Body of pancreas (tissue), 4 donors: ENCODE measurements around the gene RPS4Y1. TPM values are rescaled to one million over a fixed set of nuclear protein-coding genes. Genes with fewer than 3 reads are reported as not detected.
"Not testable (repeated sequence)": the region's sequence is repeated elsewhere in the genome, so short reads cannot be mapped to it uniquely, and the experiment has no call there.

Source experiments
- ATAC-seq: fragments of 150-250 bp; one replicate; pipeline ENCODE4 v1.9.1; 2016
- DNase-seq, 4 donors: peaks; one replicate each; pipeline ENCODE4 v3.0.0-alpha.2; 2019
- H3K27ac ChIP-seq, 4 donors: fragments of 200-600 bp; sonication (generic); 1 replicate in 3 of 4; 2 replicates in 1 of 4; pipeline versions ENCODE4 v1.5.1 to v1.6.1; 2016 to 2019; ENCODE audit warnings: mild to moderate bottlenecking in 1 of 4, mixed read lengths in 1 of 4, moderate library complexity in 1 of 4
- H3K27me3 ChIP-seq, 2 donors: fragments of 200-600 bp; sonication (generic); one replicate each; pipeline ENCODE4 v1.6.0; 2016; ENCODE audit warnings: mild to moderate bottlenecking in 1 of 2
- H3K36me3 ChIP-seq, 2 donors: fragments of 200-600 bp; sonication (generic); replicated peaks in 1 of 2; 2 replicates each; pipeline ENCODE4 v1.5.1; 2016; ENCODE audit warnings: low read depth in 2 of 2; ENCODE audit not compliant: insufficient read depth in 1 of 2
- H3K4me1 ChIP-seq: fragments of 200-600 bp; sonication (generic); one replicate; pipeline ENCODE4 v1.6.0; 2016
- H3K4me3 ChIP-seq, 2 donors: fragments of 200-600 bp; sonication (generic); 1 replicate in 1 of 2; 2 replicates in 1 of 2; pipeline ENCODE4 v1.5.1; 2016 to 2019
- H3K9me3 ChIP-seq, 3 donors: fragments of 200-600 bp; sonication (generic); 1 replicate in 2 of 3; 2 replicates in 1 of 3; pipeline ENCODE4 v1.5.1; 2016
- POLR2A ChIP-seq, 3 donors: fragments of 450-650 bp; IDR thresholded peaks; one replicate each; pipeline ENCODE4 v1.6.1; 2016; ENCODE audit warnings: antibody characterized with exemption in 3 of 3, mild to moderate bottlenecking in 2 of 3
- WGBS, 2 donors: methylation state at CpG; one replicate each; pipeline ENCODE4 v1.1.5; 2017; 5-methylcytosine and 5-hydroxymethylcytosine counted together
- intact Hi-C: fragments of 100-400 bp; cut with DNase I; formaldehyde crosslinking; loops from one replicate; pipeline ENCODE4 v1.15.1; 2023
- total RNA-seq, 2 donors: library from RNA; depleted of rRNA; stranded (reverse); fragments of >200 nt; gene quantifications; one replicate each; pipeline ENCODE4 v1.1.0, GENCODE V29; 2016
- TF ChIP-seq, protein P1 (sequence below), 7 experiments: fragments of 450-650 bp in 4 of 7; fragments of 200-600 bp in 3 of 7; sonication (generic) in 3 of 7; IDR thresholded peaks; one replicate each; pipeline ENCODE4 v1.5.1; 2016 to 2019; ENCODE audit warnings: antibody characterized with exemption in 7 of 7

The RPS4Y1 gene
- not detected for total RNA-seq

DNA sequence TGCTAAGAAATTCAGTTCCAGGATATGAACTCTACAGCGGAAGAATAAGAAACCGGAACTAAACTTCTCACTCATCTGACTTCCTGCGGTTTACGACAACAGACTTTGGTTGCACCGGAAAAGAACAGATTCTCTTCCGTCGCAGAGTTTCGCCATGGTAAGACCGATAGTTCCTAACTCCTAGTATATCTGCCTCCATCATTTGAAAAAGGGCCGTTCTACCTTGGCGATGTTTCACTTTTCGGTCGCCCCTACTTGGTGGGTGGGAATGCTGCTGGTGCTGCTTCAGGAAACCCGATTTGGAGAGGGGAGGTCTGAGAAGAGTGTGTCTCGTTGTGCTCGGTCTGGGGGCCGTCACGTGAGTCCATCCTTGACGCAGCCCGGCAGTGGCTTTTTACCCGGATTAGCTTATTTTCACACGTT, at the start of gene RPS4Y1:
Gene RPS4Y1, plus strand, starts transcription at position 132 of the 423 bp plus-strand sequence. Its CDS starts 23 bp downstream, at position 155.
- DNase-seq: peak in 2 of 4 donors; percentile 36 to 51
- Histone ChIP-seq H3K27me3 (no peaks in the 10 kb centered on the region), H3K9me3 (no peaks in the 10 kb centered on the region), H3K4me3 (peak within 1 kb of the TSS in 1 of 2 donors; percentile 52), H3K36me3 (no peaks in the 10 kb centered on the region), H3K4me1 (peaks cover 12% of the 10 kb centered on the region), H3K27ac (peak within 1 kb of the TSS in 2 of 4 donors; percentile 57 to 65)
- 0 to 1% methylated on average over 4 to 22 of the region's 22 CpGs for WGBS, 2 donors
- peak; percentile 90 for ATAC-seq
- TF ChIP-seq, protein P1, sequence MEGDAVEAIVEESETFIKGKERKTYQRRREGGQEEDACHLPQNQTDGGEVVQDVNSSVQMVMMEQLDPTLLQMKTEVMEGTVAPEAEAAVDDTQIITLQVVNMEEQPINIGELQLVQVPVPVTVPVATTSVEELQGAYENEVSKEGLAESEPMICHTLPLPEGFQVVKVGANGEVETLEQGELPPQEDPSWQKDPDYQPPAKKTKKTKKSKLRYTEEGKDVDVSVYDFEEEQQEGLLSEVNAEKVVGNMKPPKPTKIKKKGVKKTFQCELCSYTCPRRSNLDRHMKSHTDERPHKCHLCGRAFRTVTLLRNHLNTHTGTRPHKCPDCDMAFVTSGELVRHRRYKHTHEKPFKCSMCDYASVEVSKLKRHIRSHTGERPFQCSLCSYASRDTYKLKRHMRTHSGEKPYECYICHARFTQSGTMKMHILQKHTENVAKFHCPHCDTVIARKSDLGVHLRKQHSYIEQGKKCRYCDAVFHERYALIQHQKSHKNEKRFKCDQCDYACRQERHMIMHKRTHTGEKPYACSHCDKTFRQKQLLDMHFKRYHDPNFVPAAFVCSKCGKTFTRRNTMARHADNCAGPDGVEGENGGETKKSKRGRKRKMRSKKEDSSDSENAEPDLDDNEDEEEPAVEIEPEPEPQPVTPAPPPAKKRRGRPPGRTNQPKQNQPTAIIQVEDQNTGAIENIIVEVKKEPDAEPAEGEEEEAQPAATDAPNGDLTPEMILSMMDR (IDR thresholded peaks at IDR 0.05): no peak
- no peak for TF ChIP-seq POLR2A (IDR thresholded peaks at IDR 0.05)
- intact Hi-C loops: no loop called here

DNA sequence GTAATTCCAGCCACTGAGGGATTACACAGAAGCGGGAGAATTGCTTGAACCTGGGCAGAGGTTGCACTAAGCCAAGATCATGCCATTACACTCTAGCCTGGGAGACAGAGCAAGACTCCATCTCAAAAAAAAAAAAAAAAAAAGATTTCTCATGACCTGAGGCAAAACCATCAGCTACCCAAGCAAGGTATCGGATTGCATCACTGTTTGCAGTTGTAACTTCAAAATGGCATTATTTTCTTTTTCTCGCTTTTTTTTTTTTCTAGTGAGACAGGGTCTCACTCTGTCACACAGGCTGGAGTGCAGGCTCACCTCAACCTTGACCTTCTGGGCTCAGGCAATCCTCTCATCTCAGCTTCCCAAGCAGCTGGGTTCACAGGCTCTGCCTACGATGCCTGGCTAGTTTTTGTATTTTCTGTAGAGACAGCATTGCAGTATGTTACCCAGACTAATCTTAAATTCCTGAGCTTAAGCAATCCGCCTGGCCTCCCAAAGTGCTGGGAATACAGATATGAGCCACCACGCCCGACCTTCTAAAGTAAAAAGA, 44.4 kb upstream of the RPS4Y1 start:
- ATAC-seq (no peak), DNase-seq (no peak)
- Histone ChIP-seq H3K9me3 (no peaks in the 10 kb centered on the region), H3K36me3 (no peaks in the 10 kb centered on the region), H3K27ac (no peak overlapping the region), H3K4me1 (no peaks in the 10 kb centered on the region), H3K4me3 (no peak overlapping the region), H3K27me3 (no peaks in the 10 kb centered on the region)
- TF ChIP-seq, protein P1 (IDR thresholded peaks at IDR 0.05): no peak
- TF ChIP-seq POLR2A (IDR thresholded peaks at IDR 0.05): no peak
- intact Hi-C loops: no loop called here
- 66 to 71% methylated on average over 7 of the region's 7 CpGs for WGBS, 2 donors

DNA sequence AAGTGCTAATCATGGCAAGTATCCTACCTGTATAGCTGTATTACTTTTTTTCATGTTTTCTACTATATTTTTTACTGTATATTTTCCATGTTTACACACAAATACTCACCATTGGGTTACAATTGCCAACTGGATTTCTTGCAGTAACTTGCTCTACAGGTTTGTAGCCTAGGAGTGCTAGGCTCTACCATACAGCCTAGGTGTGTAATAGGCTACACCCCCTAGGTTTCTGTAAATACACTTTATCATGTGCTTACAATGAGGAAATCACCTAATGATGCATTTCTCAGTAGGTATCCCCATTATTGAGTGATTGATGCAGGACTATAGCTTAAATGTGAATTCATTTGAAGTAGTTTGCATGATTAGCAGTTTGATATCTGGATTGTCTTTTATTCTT, 43.4 kb upstream of the RPS4Y1 start:
- Histone ChIP-seq H3K4me3 (no peak overlapping the region), H3K9me3 (no peaks in the 10 kb centered on the region), H3K27me3 (no peaks in the 10 kb centered on the region), H3K36me3 (no peaks in the 10 kb centered on the region), H3K4me1 (no peaks in the 10 kb centered on the region), H3K27ac (no peak overlapping the region)
- ATAC-seq (no peak), DNase-seq (no peak)
- TF ChIP-seq, protein P1 (IDR thresholded peaks at IDR 0.05): no peak
- TF ChIP-seq POLR2A (IDR thresholded peaks at IDR 0.05): no peak
- intact Hi-C loops: no loop called here

DNA sequence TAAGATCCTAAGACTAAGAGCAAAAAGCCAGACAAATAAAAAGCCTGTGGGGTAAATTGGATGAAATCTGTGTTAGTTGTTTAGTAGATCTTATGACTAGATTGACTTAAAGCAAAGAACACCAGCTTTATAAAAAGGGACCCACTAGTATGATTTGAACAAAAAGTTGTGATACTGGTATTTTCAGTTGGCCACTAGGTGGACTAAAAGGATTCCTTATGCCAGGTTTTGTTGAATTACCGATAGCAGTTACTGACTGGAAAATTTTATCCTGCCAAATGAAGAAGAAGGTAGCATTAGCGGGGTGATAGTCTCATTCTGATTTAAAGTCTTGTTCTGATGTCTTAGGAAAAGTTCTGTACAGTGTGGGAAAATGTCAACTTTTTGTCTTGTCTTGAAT, 41.2 kb upstream of the RPS4Y1 start:
- intact Hi-C loops: no loop called here
- Histone ChIP-seq H3K36me3 (no peaks in the 10 kb centered on the region), H3K4me3 (no peak overlapping the region), H3K27ac (no peak overlapping the region), H3K27me3 (no peaks in the 10 kb centered on the region), H3K9me3 (no peaks in the 10 kb centered on the region), H3K4me1 (no peaks in the 10 kb centered on the region)
- 4 to 17% methylated on average over 2 of the region's 2 CpGs for WGBS, 2 donors
- ATAC-seq (no peak), DNase-seq (peak in 1 of 4 donors; percentile 3)
- no peak for TF ChIP-seq POLR2A (IDR thresholded peaks at IDR 0.05)
- TF ChIP-seq, protein P1 (IDR thresholded peaks at IDR 0.05): peak in 4 of 7 experiments; percentile 19 to 38 (median 32)

DNA sequence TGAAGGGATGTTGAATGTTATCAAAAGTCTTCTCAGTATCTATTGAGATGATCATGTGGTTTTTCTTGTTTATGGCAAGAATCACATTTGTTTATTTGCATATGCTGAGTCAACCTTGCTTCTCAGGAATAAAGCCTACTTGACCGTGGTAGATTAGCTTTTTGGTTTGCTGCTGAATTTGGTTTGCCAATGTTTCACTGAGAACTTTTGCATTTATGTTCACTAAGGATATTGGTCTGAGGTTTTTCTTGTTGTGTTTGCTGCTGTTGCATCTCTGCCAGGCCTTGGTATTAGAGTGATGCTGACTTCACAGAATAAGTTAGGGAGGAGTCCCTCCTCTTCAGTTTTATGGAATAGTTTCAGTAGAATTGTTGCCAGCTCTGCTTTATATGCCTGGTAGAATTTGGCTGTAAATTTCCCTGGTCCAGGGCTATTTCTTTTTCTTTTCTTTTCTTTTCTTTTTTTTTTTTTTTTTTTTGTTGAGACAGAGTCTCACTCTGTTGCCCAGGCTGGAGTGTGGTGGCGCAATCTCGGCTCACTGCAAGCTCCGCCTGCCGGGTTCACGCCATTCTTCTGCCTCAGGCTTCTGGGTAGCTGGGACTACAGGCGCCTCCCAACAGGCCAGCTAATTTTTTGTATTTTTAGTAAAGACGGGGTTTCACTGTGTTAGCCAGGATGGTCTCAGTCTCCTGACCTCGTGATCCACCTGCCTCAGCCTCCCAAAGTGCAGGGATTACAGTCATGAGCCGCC, 24.1 kb upstream of the RPS4Y1 start:
- H3K36me3 ChIP-seq, H3K27me3 ChIP-seq, intact Hi-C loops, H3K27ac ChIP-seq, ATAC-seq, H3K4me3 ChIP-seq, H3K9me3 ChIP-seq, H3K4me1 ChIP-seq, DNase-seq: not testable (repeated sequence)
- WGBS, 2 donors: 88 to 89% methylated on average over 5 to 10 of the region's 10 CpGs
